HG03066 (cell line): ENCODE measurements around the gene PRTN3.
"Not testable (repeated sequence)": the region's sequence is repeated elsewhere in the genome, so short reads cannot be mapped to it uniquely, and the experiment has no call there.

Experiments
- ATAC-seq: cut with Tn5 transposase; IDR thresholded peaks from one replicate; pipeline ENCODE4 v1.9.1; 2021; ENCODE audit warnings: low read depth; ENCODE audit not compliant: unreplicated experiment

The PRTN3 gene

DNA sequence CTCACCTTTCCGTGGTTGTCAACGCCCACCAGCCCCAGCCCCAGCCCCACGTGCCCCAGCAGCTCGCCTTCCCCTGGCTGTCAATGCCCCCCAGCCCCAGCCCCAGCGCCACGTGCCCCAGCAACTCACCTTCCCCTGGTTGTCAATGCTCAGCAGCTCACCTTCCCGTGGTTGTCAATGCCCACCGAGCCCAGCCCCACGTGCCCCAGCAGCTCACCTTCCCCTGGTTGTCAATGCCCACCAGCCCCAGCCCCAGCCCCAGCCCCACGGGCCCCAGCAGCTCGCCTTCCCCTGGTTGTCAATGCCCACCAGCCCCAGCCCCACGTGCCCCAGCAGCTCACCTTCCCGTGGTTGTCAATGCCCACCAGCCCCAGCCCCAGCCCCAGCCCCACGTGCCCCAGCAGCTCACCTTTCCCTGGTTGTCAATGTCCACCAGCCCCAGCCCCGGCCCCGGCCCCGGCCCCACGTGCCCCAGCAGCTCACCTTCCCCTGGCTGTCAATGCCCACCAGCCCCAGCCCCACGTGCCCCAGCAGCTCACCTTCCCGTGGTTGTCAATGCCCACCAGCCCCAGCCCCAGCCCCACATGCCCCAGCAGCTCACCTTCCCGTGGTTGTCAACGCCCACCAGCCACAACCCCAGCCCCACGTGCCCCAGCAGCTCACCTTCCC is 37.3 kb downstream of the PRTN3 start:
- not testable (repeated sequence) for ATAC-seq

- ATAC-seq = not testable (repeated sequence)
These were observed 38.2 kb downstream of the PRTN3 start for GRCh38 chr19:878751-879561.

DNA sequence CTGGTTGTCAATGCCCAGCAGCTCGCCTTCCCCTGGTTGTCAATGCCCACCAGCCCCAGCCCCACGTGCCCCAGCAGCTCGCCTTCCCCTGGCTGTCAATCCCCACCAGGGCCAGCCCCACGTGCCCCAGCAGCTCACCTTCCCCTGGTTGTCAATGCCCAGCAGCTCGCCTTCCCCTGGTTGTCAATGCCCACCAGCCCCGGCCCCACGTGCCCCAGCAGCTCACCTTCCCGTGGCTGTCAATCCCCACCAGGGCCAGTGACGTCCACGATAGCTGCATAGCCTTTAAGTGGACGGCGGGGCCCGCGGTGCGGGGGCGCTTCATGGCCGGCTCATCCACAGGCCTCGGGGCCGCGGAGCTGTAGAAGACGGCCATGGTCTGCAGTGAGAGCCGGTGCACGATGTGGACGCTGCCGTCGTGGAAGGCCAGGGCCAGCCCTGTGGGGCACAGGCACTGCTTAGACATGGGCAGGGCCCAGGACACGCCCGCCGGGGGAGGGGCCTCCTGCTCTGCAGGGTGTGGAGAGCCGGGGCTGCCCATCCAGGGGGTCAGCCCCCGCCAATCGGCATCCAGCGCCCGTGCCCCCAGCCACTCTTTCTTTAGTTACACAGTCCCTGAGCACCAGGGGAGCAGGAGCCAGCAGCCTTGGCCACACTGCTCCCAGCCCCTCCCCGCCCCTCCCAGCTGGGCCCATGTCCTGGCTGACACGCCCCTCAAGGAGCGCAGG is 39.1 kb downstream of the PRTN3 start:
- ATAC-seq = no peak

- ATAC-seq = no peak
These were observed 40.7 kb downstream of the PRTN3 start for GRCh38 chr19:881385-882071.

GRCh38 chr19:882871-883497 is 42.2 kb downstream of the PRTN3 start:
- ATAC-seq = no peak

- no peak for ATAC-seq
These were observed 42.9 kb downstream of the PRTN3 start for GRCh38 chr19:883661-884211.

DNA sequence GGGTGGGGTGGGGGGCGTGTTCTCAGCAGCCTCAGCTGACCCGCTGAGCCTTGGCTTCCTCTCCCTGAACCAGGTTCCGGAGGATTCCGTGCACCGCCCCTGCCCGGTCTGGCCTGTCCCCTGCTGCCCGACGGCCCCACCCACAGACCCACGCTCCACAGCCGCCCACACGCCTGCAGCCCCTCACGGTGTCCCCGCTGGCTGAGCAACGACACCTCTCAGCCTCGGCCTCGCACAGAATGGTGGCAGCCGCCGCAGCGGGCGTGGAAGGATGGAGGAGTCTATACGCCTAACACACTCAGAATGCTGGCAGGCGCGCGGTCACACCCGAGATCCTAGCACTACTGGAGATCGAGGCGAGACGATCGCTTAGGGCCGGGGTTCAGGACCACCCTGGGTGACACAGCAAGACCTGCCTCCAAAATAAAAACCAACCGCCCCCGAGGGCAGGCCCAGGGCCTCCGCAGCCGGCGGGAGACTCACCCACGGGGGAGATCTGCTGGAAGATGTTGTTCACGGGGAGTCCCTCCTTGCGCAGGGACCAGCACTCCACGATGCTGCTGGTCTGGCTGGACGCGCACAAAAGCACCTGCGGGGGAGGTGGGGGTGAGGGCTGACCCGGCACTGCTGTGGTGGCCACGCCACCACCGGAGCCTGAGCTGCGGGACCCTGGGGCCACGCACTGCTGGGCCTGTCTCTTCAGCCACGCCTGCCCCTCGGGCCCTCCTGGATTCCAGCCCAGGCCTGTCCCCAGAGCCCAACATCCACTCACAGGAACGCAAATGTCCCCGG is 43.8 kb downstream of the PRTN3 start:
- ATAC-seq = no peak

DNA sequence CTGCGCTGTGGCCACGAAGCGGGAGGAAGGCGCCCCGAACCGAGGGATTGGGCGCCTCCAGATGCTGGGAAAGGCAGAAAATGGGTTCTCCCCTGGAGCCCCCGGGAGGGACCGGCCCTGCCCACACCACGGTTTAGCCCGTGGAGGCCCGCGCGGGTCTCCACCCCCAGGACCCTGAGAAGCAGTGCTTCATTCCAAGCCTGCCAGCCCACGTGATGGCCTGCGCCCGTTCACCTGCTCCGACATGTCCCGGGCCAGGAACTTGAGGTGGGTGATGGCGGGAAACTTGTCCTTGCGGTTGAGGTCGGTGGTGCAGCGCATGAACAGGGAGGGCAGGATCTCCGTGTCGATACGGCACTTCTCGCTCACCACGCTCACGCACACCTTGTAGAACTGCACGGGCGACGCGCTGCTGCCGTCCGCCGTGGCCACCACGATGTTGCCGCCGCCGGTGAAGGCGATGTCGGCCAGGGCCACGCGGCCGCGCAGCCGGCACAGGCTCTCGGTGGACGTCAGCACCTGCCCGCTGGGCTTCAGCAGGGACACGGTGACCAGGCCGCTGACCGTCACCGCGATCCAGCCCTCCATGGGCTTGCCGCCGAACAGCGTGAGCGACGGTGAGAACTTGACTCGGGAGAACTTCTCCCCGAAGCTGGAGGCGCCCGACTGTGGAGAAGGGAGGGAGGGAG is 44.9 kb downstream of the PRTN3 start:
- ATAC-seq = no peak

DNA sequence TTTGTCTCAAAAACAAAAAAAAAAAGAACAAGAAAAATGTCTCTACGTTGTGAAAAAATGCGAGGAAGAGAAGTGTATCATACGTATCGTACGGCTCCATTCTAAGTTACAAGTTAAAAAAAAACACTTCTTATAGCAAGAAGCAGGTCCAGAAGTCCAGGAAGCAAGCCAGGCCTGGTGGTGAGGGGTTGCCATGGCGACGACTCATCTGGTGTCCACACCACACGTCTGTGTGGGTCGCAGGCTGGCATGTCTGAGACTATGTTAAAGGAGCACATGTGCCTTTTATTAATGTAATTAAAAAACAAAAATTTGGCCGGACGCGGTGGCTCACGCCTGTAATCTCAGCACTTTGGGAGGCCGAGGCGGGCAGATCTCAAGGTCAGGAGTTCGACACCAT is 46.3 kb downstream of the PRTN3 start:
- no peak for ATAC-seq

- no peak for ATAC-seq
These were observed 46.8 kb downstream of the PRTN3 start for GRCh38 chr19:887599-887998.

DNA sequence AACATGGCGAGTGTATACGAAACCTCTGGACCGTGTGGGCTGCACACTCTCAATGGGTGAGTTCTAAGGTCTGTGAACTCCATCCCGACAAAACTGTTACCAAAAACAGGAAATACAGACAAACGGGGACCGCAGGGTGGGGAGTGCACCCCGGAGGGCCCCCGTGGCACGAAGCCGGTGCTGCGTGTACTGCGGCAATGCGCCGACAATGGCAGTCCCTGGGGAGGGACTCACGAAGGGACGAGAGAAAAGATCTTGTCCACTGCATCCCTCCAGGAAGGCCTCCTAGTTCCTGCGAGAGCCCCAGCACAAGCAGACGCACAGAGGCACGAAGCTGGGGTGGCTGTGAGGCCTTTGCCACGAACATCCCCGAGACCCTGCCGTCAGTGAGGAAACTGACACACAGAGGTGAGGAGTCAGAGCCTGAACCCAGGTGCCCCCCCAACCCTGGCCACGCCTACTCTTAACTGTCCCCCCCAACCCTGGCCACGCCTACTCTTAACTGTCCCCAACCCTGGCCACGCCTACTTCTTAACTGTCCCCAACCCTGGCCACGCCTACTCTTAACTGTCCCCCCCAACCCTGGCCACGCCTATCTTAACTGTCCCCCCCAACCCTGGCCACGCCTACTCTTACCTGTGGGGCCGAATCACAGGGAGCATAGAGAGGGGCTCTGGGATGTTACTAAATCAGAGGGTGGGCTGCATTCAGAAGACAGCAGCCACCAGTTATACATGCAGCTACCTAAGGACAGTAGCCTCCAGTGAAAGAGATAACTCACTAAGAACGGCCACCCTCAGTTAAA is 48.0 kb downstream of the PRTN3 start:
- ATAC-seq = no peak

DNA sequence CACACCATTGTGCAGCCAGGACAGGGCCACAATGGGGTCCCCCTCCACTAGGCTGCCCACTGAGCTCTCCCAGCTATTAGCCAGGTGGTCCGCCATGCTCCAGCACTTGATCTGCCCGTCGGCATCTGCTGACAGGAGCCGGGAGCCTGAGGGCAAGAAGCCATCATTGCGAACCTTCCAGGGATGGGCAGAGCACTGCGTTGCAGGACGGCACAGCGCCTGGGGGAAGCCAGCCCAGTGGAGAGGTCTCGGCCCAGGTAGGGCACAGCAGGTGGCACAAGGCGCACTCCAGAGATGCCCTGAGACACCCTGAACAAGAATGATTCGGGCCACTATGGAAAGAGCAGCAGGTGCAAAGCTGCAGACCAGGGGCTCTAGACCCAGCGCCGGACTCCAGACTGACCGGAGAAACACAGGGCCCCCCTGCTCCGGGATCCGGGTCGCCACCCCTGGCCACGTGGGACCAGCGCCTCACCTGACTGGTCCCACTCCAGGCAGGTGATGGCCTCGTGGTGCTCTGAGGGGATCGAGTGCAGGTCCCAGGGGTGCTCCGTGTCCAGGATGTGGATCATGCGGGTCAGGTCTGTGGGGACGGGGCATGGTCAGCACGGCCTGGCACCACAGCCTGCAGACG is 49.0 kb downstream of the PRTN3 start:
- no peak for ATAC-seq

DNA sequence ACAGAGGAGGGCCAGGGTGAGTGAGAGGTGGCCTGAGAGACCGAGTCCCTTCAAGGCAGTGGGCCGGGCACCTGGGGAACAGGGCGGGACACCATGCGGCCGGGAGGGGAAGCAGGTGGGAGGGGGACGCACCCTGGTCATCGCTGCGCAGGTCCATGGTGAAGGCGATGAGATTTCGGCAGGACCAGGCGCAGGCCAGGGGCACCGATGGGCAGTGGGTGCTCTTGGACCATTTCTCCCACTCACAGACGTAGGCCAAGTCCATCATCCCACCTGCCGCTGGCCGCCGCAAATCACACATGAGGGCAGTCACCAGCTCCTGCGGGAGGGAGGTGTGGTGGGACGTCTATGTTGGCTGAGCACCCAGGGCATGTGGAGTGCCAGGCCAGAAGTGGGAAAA is 50.0 kb downstream of the PRTN3 start:
- no peak for ATAC-seq

DNA sequence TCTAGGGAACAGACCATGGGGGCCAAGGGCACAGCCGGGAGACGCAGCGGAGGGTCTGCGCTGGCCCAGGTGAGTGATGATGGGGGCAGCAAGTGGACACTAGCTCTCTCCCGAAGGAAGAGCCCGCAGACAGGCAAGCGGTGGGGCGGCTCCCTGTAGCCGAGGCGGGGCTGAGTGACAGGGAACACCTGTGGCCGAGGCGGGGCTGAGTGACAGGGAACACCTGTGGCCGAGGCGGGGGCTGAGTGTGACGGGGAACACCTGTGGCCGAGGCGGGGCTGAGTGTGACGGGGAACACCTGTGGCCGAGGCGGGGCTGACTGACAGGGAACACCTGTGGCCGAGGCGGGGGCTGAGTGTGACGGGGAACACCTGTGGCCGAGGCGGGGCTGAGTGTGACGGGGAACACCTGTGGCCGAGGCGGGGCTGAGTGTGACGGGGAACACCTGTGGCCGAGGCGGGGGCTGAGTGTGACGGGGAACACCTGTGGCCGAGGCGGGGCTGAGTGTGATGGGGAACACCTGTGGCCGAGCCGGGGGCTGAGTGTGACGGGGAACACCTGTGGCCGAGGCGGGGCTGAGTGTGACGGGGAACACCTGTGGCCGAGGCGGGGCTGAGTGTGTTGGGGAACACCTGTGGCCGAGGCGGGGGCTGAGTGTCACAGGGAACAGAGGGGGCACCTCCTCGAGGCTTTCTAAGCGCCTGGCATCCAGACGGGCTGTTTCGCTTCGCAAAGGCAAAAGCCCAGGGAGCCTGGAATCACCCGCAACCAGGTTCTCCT is 50.8 kb downstream of the PRTN3 start:
- ATAC-seq = not testable (repeated sequence)

DNA sequence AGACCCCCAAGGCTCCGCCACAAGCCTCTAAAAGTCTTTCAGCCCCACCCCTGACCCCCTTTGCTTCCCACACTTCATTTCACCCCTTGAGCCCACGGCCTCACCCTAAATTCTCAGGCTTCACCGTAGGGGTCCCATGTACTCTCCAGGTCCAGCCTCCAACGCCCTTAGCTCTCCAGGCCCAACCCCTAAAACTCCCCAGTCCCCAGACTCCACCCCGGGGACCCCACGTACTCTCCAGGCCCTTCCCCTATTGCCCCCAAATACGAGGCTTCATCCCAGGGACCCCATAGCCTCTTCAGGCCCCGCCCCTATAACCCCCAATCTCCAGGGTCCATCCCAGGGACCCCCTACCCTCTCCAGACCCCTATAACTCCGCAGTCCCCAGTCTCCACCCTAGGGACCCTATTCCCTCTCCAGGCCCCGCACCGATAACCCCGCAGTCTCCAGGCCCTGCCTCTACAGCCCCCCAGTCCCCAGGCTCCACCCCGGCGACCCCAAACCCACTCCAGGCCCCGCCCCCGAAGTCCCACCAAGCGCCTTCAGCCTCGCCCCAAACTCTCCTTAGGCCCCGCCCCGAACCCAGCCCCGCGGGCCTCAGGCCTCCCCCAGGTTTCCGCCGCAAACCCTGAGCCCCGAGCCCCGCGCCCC is 51.6 kb downstream of the PRTN3 start:
- no peak for ATAC-seq
